ENCODE results near the gene QSOX2. TPM values are rescaled to one million over a fixed set of nuclear protein-coding genes. Genes with fewer than 3 reads are reported as not detected.

QSOX2 gene
- total RNA-seq, 2 experiments from 2014 or later = 50.0 to 57.5 TPM

DNA sequence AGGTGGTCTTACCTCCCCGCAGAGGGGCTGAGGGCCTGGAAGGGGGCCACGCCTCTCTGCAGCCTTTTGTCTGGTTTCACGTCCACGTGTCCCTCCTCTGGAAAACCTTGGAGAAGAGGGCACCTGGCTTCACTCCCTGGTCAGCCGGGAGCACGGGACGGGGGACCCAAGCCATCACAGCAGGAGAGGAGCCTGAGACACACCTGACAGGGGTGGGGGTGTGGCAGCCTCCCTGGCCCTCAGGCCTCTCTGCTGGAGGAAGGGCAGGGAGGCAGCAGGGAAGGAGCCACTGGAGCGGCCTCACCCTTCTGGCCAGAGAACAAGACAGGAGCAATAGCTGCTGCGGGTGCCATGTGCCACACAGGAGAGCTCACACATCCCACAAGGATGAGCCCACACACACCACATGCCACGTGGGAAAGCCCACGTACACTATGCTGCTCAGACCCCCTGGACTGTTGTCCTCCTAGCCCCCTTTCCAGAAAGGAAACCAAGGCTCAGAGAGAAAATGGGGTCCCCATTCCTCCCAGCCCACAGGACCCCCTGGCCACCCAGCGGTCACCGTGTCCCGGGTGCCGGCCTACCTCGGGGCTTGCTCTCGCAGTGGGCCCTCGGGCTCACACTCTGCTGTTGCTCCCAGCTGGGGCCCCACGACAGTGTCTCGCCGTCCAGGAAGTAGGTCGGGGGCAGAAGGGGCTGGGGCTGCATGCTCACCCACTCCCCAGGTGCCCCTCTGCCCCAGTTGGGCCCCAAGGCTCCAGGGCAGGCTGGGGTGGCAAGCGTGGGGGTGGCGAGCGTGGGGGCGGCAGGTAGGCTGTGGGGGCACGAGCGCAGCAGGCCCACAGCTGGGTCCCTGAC, 40.1 kb upstream of the QSOX2 start:
- intact Hi-C loops (cut with micrococcal nuclease; ENCODE audit: unreplicated experiment) = no loop called here
- no peaks in the 10 kb centered on the region for H3K9me2 ChIP-seq (ENCODE audit: insufficient read depth, low read length)
- no peaks in the 10 kb centered on the region for H3K36me3 ChIP-seq (ENCODE audit: insufficient read depth, low read length)
- no peak overlapping the region for H3K27ac ChIP-seq (ENCODE audit: low read depth, low read length, poor library complexity, severe bottlenecking)
- no peaks in the 10 kb centered on the region for H3K79me2 ChIP-seq (ENCODE audit: insufficient read depth, low read depth, low read length)
- H3K4me1 ChIP-seq (ENCODE audit: insufficient read depth, low read length, poor library complexity, severe bottlenecking) = peaks cover 23% of the 10 kb centered on the region
- H4K20me1 ChIP-seq (ENCODE audit: insufficient read depth, low read length) = no peaks in the 10 kb centered on the region
- ChIA-PET POLR2A (no interaction called here), CTCF (ENCODE audit: unreplicated experiment) (interaction anchor here (0.5 kb wide), 1 partner anchor 133 kb away, joined by 3 read pairs; no protein-coding TSS in a partner anchor)
- H3K4me3 ChIP-seq (ENCODE audit: low read depth, low read length, poor library complexity, severe bottlenecking) = no peak overlapping the region
- no peaks in the 10 kb centered on the region for H3K9me3 ChIP-seq (ENCODE audit: low read length)
- no peak for DNase-seq (ENCODE audit: low spot score)
- no peak overlapping the region for H2AFZ ChIP-seq (ENCODE audit: low read length)
- no peak overlapping the region for H3K4me2 ChIP-seq (ENCODE audit: low read length)
- BruUV-seq (replicated peaks) = no TSS peak
- TF ChIP-seq, protein P1, sequence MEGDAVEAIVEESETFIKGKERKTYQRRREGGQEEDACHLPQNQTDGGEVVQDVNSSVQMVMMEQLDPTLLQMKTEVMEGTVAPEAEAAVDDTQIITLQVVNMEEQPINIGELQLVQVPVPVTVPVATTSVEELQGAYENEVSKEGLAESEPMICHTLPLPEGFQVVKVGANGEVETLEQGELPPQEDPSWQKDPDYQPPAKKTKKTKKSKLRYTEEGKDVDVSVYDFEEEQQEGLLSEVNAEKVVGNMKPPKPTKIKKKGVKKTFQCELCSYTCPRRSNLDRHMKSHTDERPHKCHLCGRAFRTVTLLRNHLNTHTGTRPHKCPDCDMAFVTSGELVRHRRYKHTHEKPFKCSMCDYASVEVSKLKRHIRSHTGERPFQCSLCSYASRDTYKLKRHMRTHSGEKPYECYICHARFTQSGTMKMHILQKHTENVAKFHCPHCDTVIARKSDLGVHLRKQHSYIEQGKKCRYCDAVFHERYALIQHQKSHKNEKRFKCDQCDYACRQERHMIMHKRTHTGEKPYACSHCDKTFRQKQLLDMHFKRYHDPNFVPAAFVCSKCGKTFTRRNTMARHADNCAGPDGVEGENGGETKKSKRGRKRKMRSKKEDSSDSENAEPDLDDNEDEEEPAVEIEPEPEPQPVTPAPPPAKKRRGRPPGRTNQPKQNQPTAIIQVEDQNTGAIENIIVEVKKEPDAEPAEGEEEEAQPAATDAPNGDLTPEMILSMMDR (conservative IDR thresholded peaks at IDR 0.05; ENCODE audit: low read length) = no peak
- TF ChIP-seq EZH2phosphoT487 (IDR thresholded peaks at IDR 0.05; ENCODE audit: borderline replicate concordance, low read depth, low read length) = no peak

DNA sequence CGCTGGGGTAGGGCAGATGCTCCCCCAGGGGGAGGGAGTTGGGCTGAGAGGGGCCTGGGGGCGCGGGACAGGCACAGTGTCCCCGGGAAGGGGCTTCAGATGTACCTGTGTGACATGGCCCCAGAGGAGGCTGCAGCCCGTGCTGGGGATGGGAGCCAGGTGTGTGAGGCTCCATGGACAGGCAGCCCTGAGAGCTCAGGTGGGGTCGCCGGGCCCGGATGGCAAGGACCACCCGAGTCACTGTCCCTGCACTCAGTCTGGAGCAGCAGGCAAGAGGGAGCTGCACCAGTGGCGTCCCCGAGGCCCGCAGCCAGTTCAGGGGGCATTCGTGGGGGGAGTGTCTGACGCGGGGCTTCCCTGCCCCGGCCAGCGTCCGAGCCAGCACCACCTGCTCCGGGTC, 39.3 kb upstream of the QSOX2 start:
- Histone ChIP-seq H3K9me2 (ENCODE audit: insufficient read depth, low read length) (no peaks in the 10 kb centered on the region), H3K4me2 (ENCODE audit: low read length) (no peak overlapping the region), H3K36me3 (ENCODE audit: insufficient read depth, low read length) (no peaks in the 10 kb centered on the region), H3K27ac (ENCODE audit: low read depth, low read length, poor library complexity, severe bottlenecking) (no peak overlapping the region), H3K4me3 (ENCODE audit: low read depth, low read length, poor library complexity, severe bottlenecking) (no peak overlapping the region), H4K20me1 (ENCODE audit: insufficient read depth, low read length) (no peaks in the 10 kb centered on the region), H2AFZ (ENCODE audit: low read length) (no peak overlapping the region), H3K79me2 (ENCODE audit: insufficient read depth, low read depth, low read length) (no peaks in the 10 kb centered on the region), H3K4me1 (ENCODE audit: insufficient read depth, low read length, poor library complexity, severe bottlenecking) (peaks cover 23% of the 10 kb centered on the region), H3K9me3 (ENCODE audit: low read length) (no peaks in the 10 kb centered on the region)
- CTCF ChIA-PET (ENCODE audit: unreplicated experiment) = no interaction called here
- no peak for TF ChIP-seq EZH2phosphoT487 (IDR thresholded peaks at IDR 0.05; ENCODE audit: borderline replicate concordance, low read depth, low read length)
- TF ChIP-seq, protein P1 (conservative IDR thresholded peaks at IDR 0.05; ENCODE audit: low read length) = no peak
- POLR2A ChIA-PET = no interaction called here
- intact Hi-C loops (cut with micrococcal nuclease; ENCODE audit: unreplicated experiment) = no loop called here
- no peak for DNase-seq (ENCODE audit: low spot score)
- no TSS peak for BruUV-seq (replicated peaks)

DNA sequence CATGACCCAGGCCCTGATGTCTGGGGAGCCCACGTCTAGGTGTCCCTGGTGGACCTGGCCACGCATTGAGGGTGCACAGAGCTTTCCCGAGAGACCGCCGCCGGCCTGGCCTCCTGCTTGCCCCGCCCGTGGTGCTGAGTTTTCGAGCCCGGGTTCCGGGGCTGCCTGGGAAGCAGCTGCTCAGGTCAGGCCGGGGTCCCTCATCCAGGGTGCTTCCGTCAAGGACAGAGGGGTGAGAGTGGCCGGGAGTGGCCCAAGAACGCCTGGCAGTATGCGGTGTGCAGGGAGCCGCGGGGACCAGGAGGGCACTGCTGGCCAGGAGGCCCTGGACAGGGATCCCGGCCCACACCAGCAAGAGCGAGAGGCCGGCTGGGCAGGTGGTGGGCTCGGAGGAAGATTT, 38.7 kb upstream of the QSOX2 start:
- no peak for DNase-seq (ENCODE audit: low spot score)
- Histone ChIP-seq H3K9me2 (ENCODE audit: insufficient read depth, low read length) (no peaks in the 10 kb centered on the region), H3K36me3 (ENCODE audit: insufficient read depth, low read length) (no peaks in the 10 kb centered on the region), H3K27ac (ENCODE audit: low read depth, low read length, poor library complexity, severe bottlenecking) (no peak overlapping the region), H3K4me2 (ENCODE audit: low read length) (no peak overlapping the region), H3K4me1 (ENCODE audit: insufficient read depth, low read length, poor library complexity, severe bottlenecking) (peaks cover 23% of the 10 kb centered on the region), H4K20me1 (ENCODE audit: insufficient read depth, low read length) (no peaks in the 10 kb centered on the region), H2AFZ (ENCODE audit: low read length) (no peak overlapping the region), H3K4me3 (ENCODE audit: low read depth, low read length, poor library complexity, severe bottlenecking) (no peak overlapping the region), H3K79me2 (ENCODE audit: insufficient read depth, low read depth, low read length) (no peaks in the 10 kb centered on the region), H3K9me3 (ENCODE audit: low read length) (no peaks in the 10 kb centered on the region)
- intact Hi-C loops (cut with micrococcal nuclease; ENCODE audit: unreplicated experiment) = no loop called here
- CTCF ChIA-PET (ENCODE audit: unreplicated experiment) = no interaction called here
- POLR2A ChIA-PET = no interaction called here
- no TSS peak for BruUV-seq (replicated peaks)
- no peak for TF ChIP-seq EZH2phosphoT487 (IDR thresholded peaks at IDR 0.05; ENCODE audit: borderline replicate concordance, low read depth, low read length)
- TF ChIP-seq, protein P1 (conservative IDR thresholded peaks at IDR 0.05; ENCODE audit: low read length) = no peak
